ENCODE measurements around the gene NFIC. TPM values are rescaled to one million over a fixed set of nuclear protein-coding genes. Genes with fewer than 3 reads are reported as not detected.
"Not testable (repeated sequence)": the region's sequence is repeated elsewhere in the genome, so short reads cannot be mapped to it uniquely, and the experiment has no call there.

Gene NFIC
- total and polyA plus RNA-seq, 2 experiments from 2014 or later: 7.8 to 20.9 TPM

GRCh38 chr19:3348042-3348441 lies 18.3 kb upstream of the NFIC start:
- H2AFZ ChIP-seq: no peak overlapping the region
- no peaks in the 10 kb centered on the region for H3K79me2 ChIP-seq
- H3K27me3 ChIP-seq: peaks cover 7% of the 10 kb centered on the region
- H3K4me2 ChIP-seq: no peak overlapping the region
- no peaks in the 10 kb centered on the region for H4K20me1 ChIP-seq (ENCODE audit: insufficient read depth, poor library complexity, severe bottlenecking)
- WGBS (ENCODE audit: low lambda C conversion rate, missing lambda C conversion rate): 82% methylated on average over 11 of the region's 11 CpGs
- no peak overlapping the region for H3K27ac ChIP-seq
- H3K36me3 ChIP-seq (replicated peaks; ENCODE audit: insufficient read depth, low read depth): no peaks in the 10 kb centered on the region
- H3K4me1 ChIP-seq (ENCODE audit: insufficient read depth): no peaks in the 10 kb centered on the region
- DNase-seq (ENCODE audit: low spot score): no peak
- TF ChIP-seq EZH2 (IDR thresholded peaks at IDR 0.05; ENCODE audit: borderline replicate concordance): no peak
- no peak for TF ChIP-seq EZH2phosphoT487 (IDR thresholded peaks at IDR 0.05; ENCODE audit: low read depth, severe bottlenecking, unreplicated experiment)
- TF ChIP-seq CTCF (IDR thresholded peaks at IDR 0.05; ENCODE audit: poor library complexity): no peak
- H3K4me3 ChIP-seq: no peak overlapping the region
- H3K9me2 ChIP-seq (replicated peaks; ENCODE audit: insufficient read depth): no peaks in the 10 kb centered on the region
- H3K9me3 ChIP-seq (ENCODE audit: low read depth): no peaks in the 10 kb centered on the region

- WGBS (ENCODE audit: low lambda C conversion rate, missing lambda C conversion rate): 93% methylated on average over 10 of the region's 11 CpGs
- H3K4me3 ChIP-seq, H3K4me2 ChIP-seq: not testable (repeated sequence)
Observed at GRCh38 chr19:3348469-3348868, 17.9 kb upstream of the NFIC start.

GRCh38 chr19:3350014-3350663 lies 16.2 kb upstream of the NFIC start:
- no peak for TF ChIP-seq EZH2 (IDR thresholded peaks at IDR 0.05; ENCODE audit: borderline replicate concordance)
- no peak for TF ChIP-seq CTCF (IDR thresholded peaks at IDR 0.05; ENCODE audit: poor library complexity)
- no peak for TF ChIP-seq EZH2phosphoT487 (IDR thresholded peaks at IDR 0.05; ENCODE audit: low read depth, severe bottlenecking, unreplicated experiment)
- H3K9me2 ChIP-seq (replicated peaks; ENCODE audit: insufficient read depth): no peaks in the 10 kb centered on the region
- H3K79me2 ChIP-seq: no peaks in the 10 kb centered on the region
- H3K27me3 ChIP-seq: peaks cover 7% of the 10 kb centered on the region
- H4K20me1 ChIP-seq (ENCODE audit: insufficient read depth, poor library complexity, severe bottlenecking): no peaks in the 10 kb centered on the region
- 67% methylated on average over 9 of the region's 9 CpGs for WGBS (ENCODE audit: low lambda C conversion rate, missing lambda C conversion rate)
- H3K4me1 ChIP-seq (ENCODE audit: insufficient read depth): no peaks in the 10 kb centered on the region
- no peaks in the 10 kb centered on the region for H3K9me3 ChIP-seq (ENCODE audit: low read depth)
- H3K4me3 ChIP-seq: no peak overlapping the region
- H3K36me3 ChIP-seq (replicated peaks; ENCODE audit: insufficient read depth, low read depth): no peaks in the 10 kb centered on the region
- no peak overlapping the region for H2AFZ ChIP-seq
- H3K4me2 ChIP-seq: no peak overlapping the region
- no peak overlapping the region for H3K27ac ChIP-seq
- DNase-seq (ENCODE audit: low spot score): no peak

More at GRCh38 chr19:3348469-3348868, 17.9 kb upstream of the NFIC start:
- not testable (repeated sequence) for H3K36me3 ChIP-seq (replicated peaks; ENCODE audit: insufficient read depth, low read depth); H3K4me1 ChIP-seq (ENCODE audit: insufficient read depth); H3K9me2 ChIP-seq (replicated peaks; ENCODE audit: insufficient read depth); H2AFZ ChIP-seq; H3K27me3 ChIP-seq; H3K9me3 ChIP-seq (ENCODE audit: low read depth); H4K20me1 ChIP-seq (ENCODE audit: insufficient read depth, poor library complexity, severe bottlenecking); DNase-seq (ENCODE audit: low spot score); H3K79me2 ChIP-seq; H3K27ac ChIP-seq

- Histone ChIP-seq H3K4me3 (no peak overlapping the region), H2AFZ (no peak overlapping the region), H3K36me3 (replicated peaks; ENCODE audit: insufficient read depth, low read depth) (no peaks in the 10 kb centered on the region), H3K4me1 (ENCODE audit: insufficient read depth) (no peaks in the 10 kb centered on the region), H3K27me3 (peaks cover 14% of the 10 kb centered on the region), H3K4me2 (no peak overlapping the region), H3K27ac (no peak overlapping the region), H4K20me1 (ENCODE audit: insufficient read depth, poor library complexity, severe bottlenecking) (no peaks in the 10 kb centered on the region), H3K9me3 (ENCODE audit: low read depth) (no peaks in the 10 kb centered on the region), H3K79me2 (no peaks in the 10 kb centered on the region), H3K9me2 (replicated peaks; ENCODE audit: insufficient read depth) (no peaks in the 10 kb centered on the region)
- no peak for DNase-seq (ENCODE audit: low spot score)
- WGBS (ENCODE audit: low lambda C conversion rate, missing lambda C conversion rate): 70% methylated on average over 8 of the region's 8 CpGs
- TF ChIP-seq CTCF (IDR thresholded peaks at IDR 0.05; ENCODE audit: poor library complexity): no peak
- no peak for TF ChIP-seq EZH2 (IDR thresholded peaks at IDR 0.05; ENCODE audit: borderline replicate concordance)
- no peak for TF ChIP-seq EZH2phosphoT487 (IDR thresholded peaks at IDR 0.05; ENCODE audit: low read depth, severe bottlenecking, unreplicated experiment)
Observed at GRCh38 chr19:3351702-3352447, 14.5 kb upstream of the NFIC start.
